Loucy (cell line): ENCODE data around the gene JPH2.

Experiments
- H2AFZ ChIP-seq: fragments of 200-600 bp; sonication (generic); 2 replicates; pipeline ENCODE4 v1.6.0; 2016; ENCODE audit warnings: antibody characterized with exemption, mild to moderate bottlenecking, low read length, moderate library complexity
- H3F3A ChIP-seq: fragments of 200-600 bp; 2 replicates; pipeline ENCODE4 v1.6.0; 2016; ENCODE audit warnings: antibody characterized with exemption, low read depth, mild to moderate bottlenecking
- H3K27me3 ChIP-seq: fragments of 200-600 bp; sonication (generic); 2 replicates; pipeline ENCODE4 v1.6.1; 2014; ENCODE audit warnings: low read length, mild to moderate bottlenecking; ENCODE audit not compliant: insufficient read depth, poor library complexity, severe bottlenecking
- H3K36me3 ChIP-seq: fragments of 200-600 bp; sonication (generic); 2 replicates; pipeline ENCODE4 v1.6.1; 2016; ENCODE audit warnings: low read length; ENCODE audit not compliant: insufficient read depth
- H3K4me1 ChIP-seq: fragments of 200-600 bp; sonication (generic); 2 replicates; pipeline ENCODE4 v1.5.1; 2014; ENCODE audit warnings: low read length, mild to moderate bottlenecking; ENCODE audit not compliant: insufficient read depth, poor library complexity, severe bottlenecking
- H3K4me2 ChIP-seq: fragments of 200-600 bp; sonication (generic); 2 replicates; pipeline ENCODE4 v1.6.0; 2014; ENCODE audit warnings: antibody characterized with exemption, low read length, low read depth, mild to moderate bottlenecking; ENCODE audit not compliant: poor library complexity, severe bottlenecking
- H3K4me3 ChIP-seq: fragments of 200-600 bp; sonication (generic); 2 replicates; pipeline ENCODE4 v1.5.1; 2014; ENCODE audit warnings: low read length, mild to moderate bottlenecking, mixed read lengths; ENCODE audit not compliant: poor library complexity, severe bottlenecking
- H3K79me2 ChIP-seq: fragments of 200-600 bp; sonication (generic); 2 replicates; pipeline ENCODE4 v1.6.1; 2014; ENCODE audit warnings: low read length; ENCODE audit not compliant: insufficient read depth
- H3K9ac ChIP-seq: fragments of 200-600 bp; sonication (generic); 2 replicates; pipeline ENCODE4 v1.6.0; 2014; ENCODE audit warnings: mild to moderate bottlenecking, low read depth, low read length, moderate library complexity; ENCODE audit not compliant: poor library complexity, severe bottlenecking
- H3K9me2 ChIP-seq: fragments of 200-600 bp; sonication (generic); replicated peaks from 2 replicates; pipeline ENCODE4 v1.6.1; 2016; ENCODE audit warnings: low read depth, low read length, mixed read lengths
- H3K9me3 ChIP-seq: fragments of 200-600 bp; sonication (generic); 2 replicates; pipeline ENCODE4 v1.6.1; 2014; ENCODE audit warnings: mild to moderate bottlenecking, antibody characterized with exemption, low read length, low read depth; ENCODE audit not compliant: insufficient read depth
- H4K20me1 ChIP-seq: fragments of 200-600 bp; sonication (generic); 2 replicates; pipeline ENCODE4 v1.6.0; 2014; ENCODE audit warnings: antibody characterized with exemption, low read length, mild to moderate bottlenecking; ENCODE audit not compliant: insufficient read depth, poor library complexity, severe bottlenecking
- CTCF ChIP-seq: fragments of 200-600 bp; sonication (generic); conservative IDR thresholded peaks from 2 replicates; pipeline ENCODE4 v1.5.1; 2014; ENCODE audit warnings: mild to moderate bottlenecking, antibody characterized with exemption, low read length
- EZH2phosphoT487 ChIP-seq: fragments of 200-600 bp; IDR thresholded peaks from 2 replicates; pipeline ENCODE4 v1.6.1; 2018; ENCODE audit warnings: antibody characterized with exemption, mild to moderate bottlenecking, moderate library complexity, borderline replicate concordance

Gene JPH2

GRCh38 chr20:44142413-44142812 is 44.6 kb downstream of the JPH2 start:
- Histone ChIP-seq H3K4me1 (no peaks in the 10 kb centered on the region), H3K9me2 (no peaks in the 10 kb centered on the region), H3K79me2 (no peaks in the 10 kb centered on the region), H3K9me3 (no peaks in the 10 kb centered on the region), H3K4me3 (no peak overlapping the region), H3K9ac (no peak overlapping the region), H3K27me3 (no peaks in the 10 kb centered on the region), H3K4me2 (no peak overlapping the region), H2AFZ (no peak overlapping the region), H3F3A (no peaks in the 10 kb centered on the region), H4K20me1 (no peaks in the 10 kb centered on the region), H3K36me3 (no peaks in the 10 kb centered on the region)
- TF ChIP-seq EZH2phosphoT487 (no peak), CTCF (no peak)

- H3K9me2 ChIP-seq = no peaks in the 10 kb centered on the region
- H3F3A ChIP-seq = no peaks in the 10 kb centered on the region
- TF ChIP-seq CTCF (no peak), EZH2phosphoT487 (no peak)
- H3K27me3 ChIP-seq = no peaks in the 10 kb centered on the region
- H3K9ac ChIP-seq = no peak overlapping the region
- H2AFZ ChIP-seq = no peak overlapping the region
- no peaks in the 10 kb centered on the region for H3K9me3 ChIP-seq
- no peaks in the 10 kb centered on the region for H4K20me1 ChIP-seq
- H3K79me2 ChIP-seq = no peaks in the 10 kb centered on the region
- H3K4me2 ChIP-seq = no peak overlapping the region
- no peaks in the 10 kb centered on the region for H3K4me1 ChIP-seq
- H3K4me3 ChIP-seq = no peak overlapping the region
- H3K36me3 ChIP-seq = no peaks in the 10 kb centered on the region
These were observed 45.1 kb downstream of the JPH2 start for GRCh38 chr20:44141873-44142272.

GRCh38 chr20:44138867-44139266 is 48.1 kb downstream of the JPH2 start:
- Histone ChIP-seq H3K9me3 (no peaks in the 10 kb centered on the region), H3K9me2 (no peaks in the 10 kb centered on the region), H2AFZ (no peak overlapping the region), H3K9ac (no peak overlapping the region), H3K79me2 (no peaks in the 10 kb centered on the region), H3K36me3 (no peaks in the 10 kb centered on the region), H3K4me2 (no peak overlapping the region), H3K4me3 (no peak overlapping the region), H3F3A (no peaks in the 10 kb centered on the region), H3K27me3 (no peaks in the 10 kb centered on the region), H3K4me1 (no peaks in the 10 kb centered on the region), H4K20me1 (no peaks in the 10 kb centered on the region)
- TF ChIP-seq CTCF (no peak), EZH2phosphoT487 (no peak)
